HG03135 (cell line): ENCODE data around the gene PSENEN.
A peak's percentile ranks its signal among the peaks of the same experiment; 100 is the strongest.
"Not testable (repeated sequence)": the region's sequence is repeated elsewhere in the genome, so short reads cannot be mapped to it uniquely, and the experiment has no call there.

ENCODE experiments used
- ATAC-seq: cut with Tn5 transposase; IDR thresholded peaks from one replicate; pipeline ENCODE4 v1.9.1; 2021; ENCODE audit warnings: mild to moderate bottlenecking, moderate library complexity; ENCODE audit not compliant: unreplicated experiment

PSENEN gene

DNA sequence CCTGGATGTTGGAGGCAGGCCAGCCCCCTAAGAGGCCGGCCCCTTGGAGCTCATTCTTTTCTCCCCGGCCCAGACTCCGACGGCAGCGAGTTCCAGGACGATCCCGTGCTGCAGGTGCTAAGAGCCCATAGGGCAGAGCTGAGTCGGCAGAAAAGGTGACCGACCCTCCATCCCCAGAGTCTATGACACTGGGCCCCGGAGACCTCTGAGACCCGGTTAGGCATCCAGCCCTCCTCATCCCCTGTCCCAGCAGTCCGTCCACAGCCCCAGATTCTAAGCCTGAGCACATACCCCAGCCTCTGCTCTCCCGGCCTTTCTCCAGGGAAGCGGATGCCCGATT lies 22.6 kb downstream of the PSENEN start:
- no peak for ATAC-seq

DNA sequence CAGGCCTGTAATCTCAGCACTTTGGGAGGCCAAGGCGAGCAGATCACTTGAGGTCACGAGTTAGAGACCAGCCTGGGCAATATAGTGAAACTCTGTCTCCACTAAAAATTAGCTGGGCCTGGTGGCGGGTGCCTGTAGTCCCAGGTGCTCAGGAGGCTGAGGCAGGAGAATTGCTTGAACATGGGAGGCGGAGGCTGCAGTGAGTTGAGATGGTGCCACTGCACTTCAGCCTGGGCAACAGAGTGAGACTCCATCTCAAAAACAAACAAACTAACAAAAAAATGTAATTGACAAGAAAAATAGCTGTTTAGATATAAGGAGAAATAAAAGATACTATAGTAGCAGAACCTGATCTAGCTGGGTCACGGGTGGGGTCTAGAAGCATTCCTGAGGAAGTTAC lies 26.9 kb downstream of the PSENEN start:
- not testable (repeated sequence) for ATAC-seq

DNA sequence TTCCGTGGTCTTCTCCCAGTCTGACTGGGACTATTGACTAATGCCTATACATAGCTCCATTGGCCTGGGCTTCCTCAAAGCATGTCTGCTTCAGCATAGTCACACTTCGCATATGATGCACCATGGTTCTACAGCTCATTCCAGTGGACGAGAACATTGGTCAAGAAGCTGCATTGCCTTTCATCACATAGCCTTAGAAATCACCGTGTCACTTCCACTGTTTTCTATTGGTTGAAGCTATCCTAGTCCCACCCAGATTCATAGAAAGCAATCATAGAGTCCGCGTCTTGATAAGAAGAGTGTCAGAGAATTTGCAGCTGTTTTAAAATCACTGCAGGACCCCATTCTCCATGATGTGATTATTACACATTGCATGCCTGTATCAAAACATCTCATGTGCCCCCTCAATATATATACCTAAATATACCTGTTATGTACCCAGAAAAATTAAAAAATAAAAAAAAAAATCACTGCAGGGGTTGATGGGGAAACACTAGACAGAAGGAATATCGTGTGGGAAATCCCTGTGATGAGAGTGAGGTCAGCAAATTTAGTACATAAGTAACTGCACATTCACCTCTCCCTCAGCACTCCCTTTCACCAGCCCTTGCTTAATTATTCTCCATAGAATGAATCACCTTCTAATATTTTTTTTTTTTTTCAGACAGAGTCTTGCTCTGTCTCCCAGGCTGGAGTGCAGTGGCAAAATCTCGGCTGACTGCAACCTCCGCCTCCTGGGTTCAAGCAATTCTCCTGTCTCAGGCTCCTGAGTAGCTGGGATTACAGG lies 27.8 kb downstream of the PSENEN start:
- ATAC-seq = no peak

DNA sequence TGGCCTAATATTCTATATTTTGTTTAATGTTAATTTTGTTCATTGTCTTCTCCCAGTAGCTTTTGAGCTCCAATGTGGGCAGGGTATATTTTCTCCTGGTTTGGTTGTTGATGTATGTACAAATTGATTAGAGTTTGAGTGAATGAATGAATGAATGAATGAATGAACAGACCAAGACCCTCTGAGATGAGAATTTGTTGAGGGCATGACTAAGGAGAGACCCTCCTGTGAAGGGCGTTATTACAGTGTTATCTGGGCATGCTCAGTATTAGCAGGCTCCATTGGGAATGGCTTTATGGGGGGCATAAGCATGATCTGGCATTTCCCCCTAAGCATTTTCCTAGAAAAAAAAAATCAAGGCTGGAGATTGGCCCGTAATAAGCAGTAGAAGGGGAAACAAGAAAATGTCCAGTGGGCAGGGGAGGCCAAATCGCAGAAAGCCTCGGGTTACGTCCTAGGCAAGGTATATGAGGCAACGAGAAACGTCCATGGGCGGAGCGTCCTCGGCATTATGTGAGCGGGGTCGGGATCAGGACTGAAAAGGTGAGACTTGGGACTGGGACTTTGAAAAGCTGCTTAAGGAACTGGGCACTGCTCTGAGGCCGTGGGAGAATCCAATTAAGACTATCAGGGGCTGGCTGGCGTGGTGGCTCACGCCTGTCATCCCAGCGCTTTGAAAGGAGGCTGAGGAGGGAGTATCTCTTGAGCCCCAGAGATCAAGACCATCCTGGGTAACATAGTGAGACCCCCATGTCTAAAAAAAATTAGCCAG lies 29.0 kb downstream of the PSENEN start:
- ATAC-seq = no peak

DNA sequence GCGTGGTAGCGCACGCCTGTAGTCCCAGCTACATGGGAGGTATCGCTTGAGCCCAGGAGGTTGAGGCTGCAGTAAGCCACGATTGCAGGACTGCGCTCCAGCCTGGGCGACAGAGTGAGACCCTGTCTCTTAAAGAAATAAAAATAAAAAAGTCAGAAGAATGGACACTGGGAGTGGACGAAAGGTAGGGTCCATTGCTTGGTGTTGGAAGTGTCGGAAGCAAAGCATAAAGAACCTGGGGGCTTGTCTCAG lies 29.5 kb downstream of the PSENEN start:
- peak; percentile 3 for ATAC-seq

DNA sequence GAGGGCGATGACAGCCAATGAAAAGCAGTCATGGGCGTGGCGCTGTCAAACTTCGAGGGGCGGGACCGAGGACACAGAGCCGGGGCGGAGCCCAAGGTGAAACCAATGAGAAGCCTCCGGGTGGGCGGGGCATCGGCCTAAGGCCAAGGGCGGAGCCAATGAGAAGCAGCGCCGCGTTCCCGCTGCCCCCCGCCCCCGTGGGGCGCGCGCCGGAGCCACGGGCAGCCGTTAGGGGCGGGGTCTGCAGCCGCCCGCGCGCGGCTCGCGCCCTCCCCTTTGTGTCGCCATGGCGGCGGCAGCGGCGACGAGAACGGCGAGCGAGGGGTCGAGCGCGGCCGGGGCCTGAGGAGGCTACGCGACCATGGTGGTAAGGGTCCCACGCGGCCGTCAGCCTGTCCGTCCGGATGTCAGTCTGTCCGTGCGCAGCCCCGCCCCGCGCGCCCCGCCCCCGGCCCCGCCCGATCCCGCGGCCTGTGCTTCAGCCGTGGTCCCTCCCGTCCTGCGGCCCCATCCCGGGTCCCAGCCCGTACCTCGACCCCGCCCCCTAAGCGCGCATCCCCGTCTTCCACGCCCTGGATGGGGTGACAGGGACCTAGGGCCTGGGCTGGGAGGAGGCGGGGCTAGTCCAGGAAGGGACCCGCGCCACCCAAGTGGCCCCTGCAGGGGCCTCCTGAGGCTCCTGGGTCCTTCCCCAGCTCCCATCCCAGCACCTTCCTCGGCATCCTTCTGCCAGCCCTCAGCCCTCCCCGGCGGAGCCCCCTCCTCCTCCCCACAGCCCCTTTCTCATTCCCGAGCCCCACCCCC lies 30.0 kb downstream of the PSENEN start, which contains the start of gene ARHGAP33:
Gene ARHGAP33 (plus strand): TSS at position 267 of the 804 bp plus-strand sequence. CDS start 95 bp downstream, at position 362.
- ATAC-seq = peak; percentile 93

DNA sequence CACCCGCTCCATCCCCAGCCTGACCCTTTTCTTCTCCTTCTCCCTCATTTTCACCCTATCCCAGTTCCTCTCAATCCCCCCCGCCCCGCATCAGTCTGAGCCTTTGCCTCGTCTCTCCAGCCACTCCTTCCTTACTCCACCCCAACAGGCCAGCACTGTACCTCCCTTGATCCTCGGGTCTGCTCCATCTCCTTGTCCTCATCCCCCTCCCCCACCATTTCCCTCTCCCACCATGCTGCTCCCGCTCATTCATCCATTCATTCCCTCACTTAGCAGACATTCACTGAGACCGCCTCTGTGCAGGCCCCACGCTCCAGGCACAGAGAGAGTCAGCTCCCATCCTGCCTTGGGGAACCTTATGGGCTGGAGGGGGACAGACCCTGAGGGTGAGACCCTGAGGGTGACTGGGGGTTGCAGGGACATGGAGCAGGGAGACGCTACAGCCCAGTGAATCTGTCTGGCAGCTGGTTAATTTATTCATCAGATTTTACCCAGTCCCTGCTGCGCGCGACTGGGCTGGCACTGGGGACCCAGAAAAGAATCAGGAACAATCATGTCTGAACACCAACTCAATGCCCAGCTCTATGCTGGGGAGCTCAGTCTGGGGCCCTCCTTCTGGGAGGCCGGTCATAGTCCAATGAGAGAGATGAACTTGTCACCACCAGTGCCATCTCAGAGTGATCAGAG lies 30.8 kb downstream of the PSENEN start:
- ATAC-seq = no peak

DNA sequence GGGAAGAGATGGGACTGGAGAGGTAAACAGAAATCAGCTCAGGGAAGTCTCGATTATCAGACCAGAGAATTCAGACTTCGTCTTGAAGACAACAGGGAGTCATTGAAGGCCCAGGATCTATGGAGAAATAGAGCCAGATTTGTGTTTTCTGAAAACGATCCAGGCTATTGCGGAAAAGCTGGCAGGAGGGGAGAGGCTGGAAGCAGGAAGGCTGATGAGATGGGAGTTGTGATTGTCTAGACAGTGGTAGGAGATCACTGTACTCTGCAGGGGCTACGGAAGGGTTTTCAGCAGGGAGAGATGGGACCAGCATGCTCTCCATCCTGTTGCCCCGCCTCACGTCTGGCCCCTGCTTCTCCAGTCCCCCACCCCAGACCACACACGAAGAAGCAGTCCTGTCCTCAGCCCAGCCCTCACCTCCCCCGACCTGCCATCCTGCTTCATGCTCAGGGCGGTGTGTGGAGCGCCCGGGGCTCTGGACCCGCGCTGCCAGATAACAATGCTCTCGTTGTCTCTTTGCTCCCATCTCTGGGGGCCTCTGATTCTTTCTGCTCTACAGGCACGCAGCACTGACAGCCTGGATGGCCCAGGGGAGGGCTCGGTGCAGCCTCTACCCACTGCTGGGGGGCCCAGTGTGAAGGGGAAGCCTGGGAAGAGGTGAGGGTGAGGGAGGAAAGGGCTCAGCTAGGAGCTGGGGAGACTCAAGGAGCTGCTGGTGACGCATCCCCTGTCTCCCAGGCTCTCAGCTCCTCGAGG lies 31.8 kb downstream of the PSENEN start:
- no peak for ATAC-seq

DNA sequence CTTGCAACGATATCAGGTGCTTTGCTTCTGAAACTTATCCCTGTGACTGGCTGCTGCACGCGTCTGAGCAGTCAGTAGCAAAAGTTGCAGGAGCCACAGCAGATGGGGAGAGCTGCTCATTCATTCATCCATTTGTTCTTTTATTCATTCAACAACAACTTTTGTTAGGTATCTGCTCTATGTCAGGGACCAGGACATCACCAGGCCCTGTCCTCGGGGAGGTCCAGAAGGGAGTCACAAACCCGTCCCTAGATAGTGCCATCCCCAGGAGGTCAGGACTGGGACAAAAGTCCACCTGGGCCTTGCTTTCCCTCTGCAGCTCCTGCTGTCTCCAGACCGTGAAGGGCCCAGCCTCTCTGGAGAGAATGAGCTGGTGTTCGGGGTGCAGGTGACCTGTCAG lies 32.5 kb downstream of the PSENEN start:
- no peak for ATAC-seq

DNA sequence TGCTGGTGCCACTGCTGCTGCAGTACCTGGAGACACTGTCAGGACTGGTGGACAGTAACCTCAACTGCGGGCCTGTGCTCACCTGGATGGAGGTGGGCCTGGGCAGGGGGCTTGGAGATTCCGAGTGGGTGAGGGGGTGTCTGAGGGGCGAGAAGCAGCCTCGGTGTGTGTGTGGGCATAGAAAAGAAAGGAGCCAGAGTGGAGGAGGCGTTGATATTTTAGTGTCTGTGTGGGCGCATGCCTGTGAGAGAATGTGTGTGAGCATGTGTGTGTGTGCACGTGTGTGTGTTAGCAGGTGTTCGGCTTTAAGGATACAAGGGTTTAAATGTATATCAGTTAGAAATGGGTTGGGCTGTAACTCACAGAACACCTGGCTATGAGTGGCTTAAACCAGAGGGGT lies 33.6 kb downstream of the PSENEN start:
- no peak for ATAC-seq

DNA sequence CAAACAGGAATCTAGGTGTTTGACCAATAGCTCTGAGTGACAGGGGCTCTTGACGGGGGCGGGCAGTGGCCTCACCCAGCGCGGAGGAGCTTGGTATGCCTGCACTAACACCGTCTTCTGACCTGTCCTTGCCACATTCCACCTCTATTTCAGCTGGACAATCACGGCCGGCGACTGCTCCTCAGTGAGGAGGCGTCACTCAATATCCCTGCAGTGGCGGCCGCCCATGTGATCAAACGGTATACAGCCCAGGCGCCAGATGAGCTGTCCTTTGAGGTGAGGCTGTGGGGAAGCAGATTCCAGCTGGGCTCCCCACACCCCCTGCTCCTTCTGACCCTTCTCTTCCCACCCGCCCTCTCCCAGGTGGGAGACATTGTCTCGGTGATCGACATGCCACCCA lies 34.6 kb downstream of the PSENEN start:
- no peak for ATAC-seq

DNA sequence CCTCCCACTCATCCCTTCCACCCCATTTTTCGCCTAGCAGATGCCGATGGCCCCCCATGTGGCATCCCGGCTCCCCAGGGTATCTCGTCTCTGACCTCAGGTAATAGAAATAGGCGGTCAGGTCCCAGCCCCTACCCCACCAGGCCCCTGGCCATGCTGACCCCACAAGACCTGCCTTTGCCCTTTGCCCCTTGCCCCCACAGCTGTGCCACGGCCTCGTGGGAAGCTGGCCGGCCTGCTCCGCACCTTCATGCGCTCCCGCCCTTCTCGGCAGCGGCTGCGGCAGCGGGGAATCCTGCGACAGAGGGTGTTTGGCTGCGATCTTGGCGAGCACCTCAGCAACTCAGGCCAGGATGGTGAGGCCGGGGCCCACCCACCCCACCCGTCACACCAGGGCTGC lies 35.3 kb downstream of the PSENEN start:
- no peak for ATAC-seq

DNA sequence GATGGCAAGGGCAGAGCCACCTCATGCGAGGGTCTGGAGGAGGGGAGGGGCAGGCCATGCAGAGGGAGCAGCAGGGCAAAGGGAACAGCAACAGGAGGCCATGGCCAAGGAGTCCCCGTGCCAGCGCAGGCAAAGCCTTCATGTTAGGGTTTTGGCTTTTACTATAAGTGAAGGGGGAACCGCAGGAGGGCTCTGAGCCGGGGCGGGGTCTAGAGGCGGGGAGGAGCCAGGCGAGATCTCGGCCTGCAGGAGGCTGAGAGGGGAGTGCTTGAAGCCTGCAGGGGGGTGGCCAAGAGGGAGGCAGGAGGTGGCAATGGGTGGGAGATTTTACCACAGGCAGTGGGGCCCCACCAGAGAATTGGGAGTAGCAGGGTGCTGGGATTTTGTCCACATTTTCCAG lies 36.2 kb downstream of the PSENEN start:
- no peak for ATAC-seq

DNA sequence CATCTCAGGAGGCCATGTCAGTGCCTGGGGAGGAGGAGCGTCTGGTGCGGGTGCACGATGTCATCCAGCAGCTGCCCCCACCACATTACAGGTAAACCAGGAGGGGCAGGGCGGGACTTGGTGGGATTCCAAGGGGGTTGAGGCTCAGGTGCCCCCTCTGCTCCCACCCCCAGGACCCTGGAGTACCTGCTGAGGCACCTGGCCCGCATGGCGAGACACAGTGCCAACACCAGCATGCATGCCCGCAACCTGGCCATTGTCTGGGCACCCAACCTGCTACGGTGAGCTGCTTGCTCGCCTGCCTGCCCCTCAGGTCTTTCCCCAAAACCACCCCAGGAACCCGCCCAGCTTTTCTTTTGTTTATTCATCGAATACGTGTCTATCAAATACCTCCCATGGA lies 37.1 kb downstream of the PSENEN start:
- ATAC-seq = no peak

DNA sequence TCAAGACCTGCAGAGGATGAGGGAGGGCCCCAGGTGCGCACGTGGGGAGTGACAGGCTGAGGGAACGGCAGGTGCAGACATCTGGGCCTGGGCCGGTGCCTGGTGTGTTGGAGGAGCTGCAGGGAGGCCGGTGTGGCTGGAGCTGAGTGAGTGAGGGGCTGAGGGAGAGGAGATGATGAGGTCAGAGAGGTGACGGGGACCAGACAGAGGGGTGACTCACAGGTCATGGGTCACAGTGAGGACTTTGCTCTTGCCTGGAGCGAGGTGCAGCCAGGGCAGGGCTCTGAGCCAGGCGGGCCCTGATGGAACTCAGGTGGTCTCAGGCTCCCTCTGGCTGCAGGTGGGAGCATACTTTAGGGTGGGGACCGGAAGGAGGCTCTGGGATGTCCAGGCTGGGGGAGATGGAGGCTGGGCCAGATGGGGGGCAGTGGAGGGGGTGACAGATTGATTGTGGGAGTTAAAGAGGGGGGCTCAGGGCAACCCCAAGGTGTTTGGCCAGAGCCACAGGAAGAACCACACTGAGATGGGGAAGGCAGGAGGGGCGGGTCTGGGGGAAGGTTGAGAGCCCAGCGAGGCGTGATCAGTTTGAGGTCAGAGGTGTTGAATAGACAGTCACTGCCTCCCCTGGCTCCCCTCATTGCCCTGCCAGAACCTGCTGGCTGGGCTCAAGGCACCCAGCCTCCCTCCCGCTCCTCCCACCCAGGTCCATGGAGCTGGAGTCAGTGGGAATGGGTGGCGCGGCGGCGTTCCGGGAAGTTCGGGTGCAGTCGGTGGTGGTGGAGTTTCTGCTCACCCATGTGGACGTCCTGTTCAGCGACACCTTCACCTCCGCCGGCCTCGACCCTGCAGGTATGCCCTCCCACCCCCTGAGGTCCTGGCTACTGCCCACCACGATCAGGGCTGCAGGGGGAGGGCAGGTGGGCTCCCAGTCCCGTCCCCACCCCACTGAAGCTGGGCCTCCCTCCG lies 38.3 kb downstream of the PSENEN start:
- no peak for ATAC-seq

DNA sequence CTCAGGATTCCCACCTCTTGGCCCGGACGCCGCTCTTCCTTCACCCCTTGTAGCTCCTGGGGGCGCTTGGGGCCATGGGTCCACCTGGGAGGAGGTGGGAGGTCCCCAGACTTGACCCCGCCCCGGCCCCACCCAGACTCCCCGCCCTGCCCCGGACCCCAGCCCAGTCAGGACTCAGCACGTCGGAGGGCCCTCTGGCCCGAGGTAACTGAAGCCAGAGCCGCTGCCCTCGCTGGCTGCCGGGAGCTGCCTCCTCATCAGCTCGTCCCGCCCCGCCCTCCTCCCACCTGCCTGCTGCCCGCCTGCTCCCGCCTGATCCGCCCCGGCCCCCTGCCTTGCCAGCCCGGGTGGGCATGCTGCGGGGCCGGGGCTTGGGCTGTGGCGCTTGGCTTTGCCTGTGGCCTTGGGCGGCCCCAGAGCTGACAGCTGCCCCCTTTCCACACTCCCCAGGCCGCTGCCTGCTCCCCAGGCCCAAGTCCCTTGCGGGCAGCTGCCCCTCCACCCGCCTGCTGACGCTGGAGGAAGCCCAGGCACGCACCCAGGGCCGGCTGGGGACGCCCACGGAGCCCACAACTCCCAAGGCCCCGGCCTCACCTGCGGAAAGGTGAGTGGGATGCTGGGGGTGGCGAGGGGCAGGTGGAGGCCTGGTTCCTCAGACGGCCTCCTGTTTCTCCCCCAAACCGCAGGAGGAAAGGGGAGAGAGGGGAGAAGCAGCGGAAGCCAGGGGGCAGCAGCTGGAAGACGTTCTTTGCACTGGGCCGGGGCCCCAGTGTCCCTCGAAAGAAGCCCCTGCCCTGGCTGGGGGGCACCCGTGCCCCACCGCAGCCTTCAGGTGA lies 39.3 kb downstream of the PSENEN start:
- no peak for ATAC-seq

DNA sequence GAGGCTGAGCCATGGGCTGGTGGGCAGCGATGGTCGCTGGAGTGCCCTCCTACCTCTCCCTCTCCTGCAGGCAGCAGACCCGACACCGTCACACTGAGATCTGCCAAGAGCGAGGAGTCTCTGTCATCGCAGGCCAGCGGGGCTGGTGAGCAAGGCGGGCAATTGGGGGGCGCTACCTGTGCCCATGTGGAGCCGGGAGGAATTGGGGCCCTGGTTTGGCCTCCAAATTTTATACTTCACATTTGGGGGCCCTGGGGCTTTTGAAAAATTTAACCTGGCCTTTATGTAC lies 39.8 kb downstream of the PSENEN start:
- ATAC-seq = no peak

DNA sequence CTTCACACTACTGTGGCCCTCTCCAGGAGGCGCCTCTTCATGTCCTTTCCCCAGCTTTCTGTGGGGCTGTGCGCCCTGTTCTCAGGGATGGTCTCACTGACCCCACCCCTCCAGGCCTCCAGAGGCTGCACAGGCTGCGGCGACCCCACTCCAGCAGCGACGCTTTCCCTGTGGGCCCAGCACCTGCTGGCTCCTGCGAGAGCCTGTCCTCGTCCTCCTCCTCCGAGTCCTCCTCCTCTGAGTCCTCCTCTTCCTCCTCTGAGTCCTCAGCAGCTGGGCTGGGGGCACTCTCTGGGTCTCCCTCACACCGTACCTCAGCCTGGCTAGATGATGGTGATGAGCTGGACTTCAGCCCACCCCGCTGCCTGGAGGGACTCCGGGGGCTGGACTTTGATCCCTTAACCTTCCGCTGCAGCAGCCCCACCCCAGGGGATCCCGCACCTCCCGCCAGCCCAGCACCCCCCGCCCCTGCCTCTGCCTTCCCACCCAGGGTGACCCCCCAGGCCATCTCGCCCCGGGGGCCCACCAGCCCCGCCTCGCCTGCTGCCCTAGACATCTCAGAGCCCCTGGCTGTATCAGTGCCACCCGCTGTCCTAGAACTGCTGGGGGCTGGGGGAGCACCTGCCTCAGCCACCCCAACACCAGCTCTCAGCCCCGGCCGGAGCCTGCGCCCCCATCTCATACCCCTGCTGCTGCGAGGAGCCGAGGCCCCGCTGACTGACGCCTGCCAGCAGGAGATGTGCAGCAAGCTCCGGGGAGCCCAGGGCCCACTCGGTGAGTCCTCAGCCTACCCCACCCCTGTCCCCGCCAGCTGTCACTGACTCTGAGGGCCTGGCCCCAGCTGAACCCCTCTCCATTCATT lies 41.1 kb downstream of the PSENEN start:
- ATAC-seq = no peak
